Kidney capillary endothelial cell (primary cell): Measurements from ENCODE around the gene RANBP3.
A peak's percentile ranks its signal among the peaks of the same experiment; 100 is the strongest.
"Not testable (repeated sequence)": the region's sequence is repeated elsewhere in the genome, so short reads cannot be mapped to it uniquely, and the experiment has no call there.

ENCODE experiments used
- DNase-seq: peaks from one replicate; pipeline ENCODE4 v3.0.0-alpha.2; 2018; ENCODE audit warnings: low spot score

RANBP3 gene

DNA sequence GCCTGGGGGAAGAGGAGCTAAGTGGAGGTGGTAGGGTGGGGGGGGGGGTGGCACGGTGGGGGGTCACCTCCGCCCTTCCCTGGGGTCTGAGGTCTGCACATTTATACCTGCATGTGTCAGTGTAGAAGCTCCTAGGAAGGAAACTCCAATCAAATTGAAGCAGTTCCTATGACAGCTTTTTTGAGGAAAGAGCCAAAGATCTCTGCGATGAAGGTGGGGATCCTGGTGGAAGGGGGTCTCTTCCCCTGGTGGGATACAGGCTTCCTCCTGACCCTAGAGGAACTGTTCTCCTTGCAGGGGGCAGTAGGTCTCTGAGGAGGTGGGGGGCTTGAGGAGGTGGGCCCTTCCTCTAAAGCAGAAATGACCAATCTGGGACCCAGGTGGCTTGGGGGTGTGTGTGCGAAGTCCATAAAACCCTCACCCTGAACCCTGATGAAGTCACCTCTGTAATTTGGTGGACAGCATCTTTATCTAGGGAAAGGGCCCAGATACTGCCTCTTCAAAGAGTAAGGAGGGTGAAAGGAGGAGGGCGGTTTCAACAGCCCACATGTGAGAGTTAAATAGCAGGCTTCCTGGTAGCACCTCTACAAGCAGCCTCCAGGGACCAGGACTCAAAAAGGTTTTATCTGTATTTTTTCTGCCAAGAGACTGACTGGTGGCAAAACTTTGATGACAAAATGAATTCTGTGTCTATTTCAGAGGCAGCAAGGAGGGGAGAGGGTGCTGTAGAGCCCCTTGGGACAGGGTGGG, 12.9 kb downstream of the RANBP3 start:
- DNase-seq: no peak

DNA sequence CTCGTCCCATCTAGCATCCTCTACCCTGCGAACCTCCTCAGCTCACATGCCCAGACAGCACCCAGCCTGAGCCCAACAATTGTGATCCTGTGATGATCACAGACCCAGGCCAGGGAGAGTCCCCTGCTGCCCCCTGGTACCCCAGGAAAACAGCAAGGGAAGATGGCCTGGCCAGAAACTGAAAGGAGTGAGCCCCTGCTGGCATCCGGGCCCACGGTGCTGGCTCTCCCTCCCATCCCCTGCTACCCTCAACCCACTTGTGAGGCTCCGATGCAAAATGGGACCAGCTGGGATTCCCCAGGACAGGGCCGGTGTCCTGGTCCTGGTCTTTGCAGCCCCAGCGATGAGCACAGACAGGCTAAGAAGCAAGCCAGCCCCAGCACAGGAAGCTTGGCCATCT, 14.1 kb downstream of the RANBP3 start:
- no peak for DNase-seq

DNA sequence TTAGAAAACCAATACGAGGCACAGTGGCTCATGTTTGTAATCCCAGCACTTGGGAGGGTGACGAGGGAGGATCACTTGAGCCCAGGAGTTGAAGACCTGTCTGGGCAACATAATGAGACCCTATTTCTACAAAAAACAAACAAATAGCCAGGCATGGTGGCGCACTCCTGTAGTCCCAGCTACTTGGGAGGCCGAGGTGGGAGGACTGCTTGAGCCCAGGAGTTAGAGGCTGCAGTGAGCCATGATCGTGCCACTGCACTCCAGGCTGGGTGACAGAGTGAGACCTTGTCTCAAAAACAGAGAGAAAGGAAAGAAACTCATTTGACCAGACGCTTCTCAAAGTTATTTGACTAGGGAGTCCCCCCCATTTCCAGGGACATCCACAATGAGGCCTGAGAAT, 14.7 kb downstream of the RANBP3 start:
- not testable (repeated sequence) for DNase-seq

DNA sequence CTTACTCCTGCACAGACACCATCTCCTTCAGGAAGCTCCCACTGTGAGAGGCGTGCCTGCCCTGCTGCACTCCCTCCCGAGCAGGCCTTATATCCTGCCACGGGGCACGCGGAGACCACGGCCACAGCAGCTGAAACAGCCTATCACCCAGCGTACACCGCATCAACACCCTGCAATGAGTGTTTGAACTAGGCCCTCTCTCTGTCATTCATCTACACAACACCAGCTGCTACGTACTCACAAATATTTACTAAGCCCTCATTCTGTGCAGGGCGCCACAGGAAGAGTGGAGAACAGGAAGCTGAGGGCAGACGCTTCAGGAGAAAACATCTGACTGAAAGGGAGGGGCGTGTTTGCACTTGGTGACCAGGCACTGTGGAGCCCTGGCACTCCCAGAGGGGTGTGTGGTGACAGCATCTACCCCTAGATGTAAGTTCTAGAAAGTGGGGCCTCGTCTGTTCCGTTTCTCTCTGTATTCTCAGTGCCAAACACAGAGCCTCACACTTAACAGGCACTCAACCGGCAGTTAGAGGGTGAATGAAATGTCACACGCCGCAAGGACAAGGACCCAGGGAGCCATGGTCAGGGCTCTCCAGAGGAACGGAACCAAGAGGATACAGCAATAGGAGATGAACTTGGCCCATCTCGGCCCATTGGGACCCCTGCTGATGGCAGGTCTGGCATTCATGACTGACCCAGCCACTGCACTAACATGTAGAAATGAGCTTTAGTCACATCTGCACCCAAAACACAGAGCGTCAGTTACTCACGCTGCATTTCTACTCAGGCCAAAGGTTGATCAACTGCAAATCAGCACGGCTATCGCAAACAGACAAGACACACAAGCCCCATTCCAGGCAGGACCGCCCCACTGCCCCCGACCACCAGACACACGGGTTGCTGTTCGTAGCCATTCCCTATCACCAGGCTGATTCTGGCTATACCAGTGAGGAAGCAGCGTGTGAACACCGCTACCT, 15.7 kb downstream of the RANBP3 start:
- DNase-seq: peak; percentile 76

DNA sequence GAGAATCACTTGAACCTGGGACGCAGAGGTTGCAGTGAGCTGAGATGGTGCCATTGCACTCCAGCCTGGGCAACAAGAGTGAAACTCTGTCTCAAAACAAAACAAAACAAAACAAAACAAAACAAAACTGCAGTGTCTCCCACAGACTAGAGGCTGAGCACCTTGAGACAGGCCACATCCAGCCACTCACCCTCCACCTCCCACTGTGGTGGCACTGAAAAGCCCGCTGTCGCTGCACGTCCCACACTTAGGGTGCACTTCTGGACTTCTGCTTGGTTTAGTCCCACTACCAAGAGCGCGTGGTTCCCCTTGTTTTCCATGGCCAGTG, 16.3 kb downstream of the RANBP3 start:
- DNase-seq: not testable (repeated sequence)

DNA sequence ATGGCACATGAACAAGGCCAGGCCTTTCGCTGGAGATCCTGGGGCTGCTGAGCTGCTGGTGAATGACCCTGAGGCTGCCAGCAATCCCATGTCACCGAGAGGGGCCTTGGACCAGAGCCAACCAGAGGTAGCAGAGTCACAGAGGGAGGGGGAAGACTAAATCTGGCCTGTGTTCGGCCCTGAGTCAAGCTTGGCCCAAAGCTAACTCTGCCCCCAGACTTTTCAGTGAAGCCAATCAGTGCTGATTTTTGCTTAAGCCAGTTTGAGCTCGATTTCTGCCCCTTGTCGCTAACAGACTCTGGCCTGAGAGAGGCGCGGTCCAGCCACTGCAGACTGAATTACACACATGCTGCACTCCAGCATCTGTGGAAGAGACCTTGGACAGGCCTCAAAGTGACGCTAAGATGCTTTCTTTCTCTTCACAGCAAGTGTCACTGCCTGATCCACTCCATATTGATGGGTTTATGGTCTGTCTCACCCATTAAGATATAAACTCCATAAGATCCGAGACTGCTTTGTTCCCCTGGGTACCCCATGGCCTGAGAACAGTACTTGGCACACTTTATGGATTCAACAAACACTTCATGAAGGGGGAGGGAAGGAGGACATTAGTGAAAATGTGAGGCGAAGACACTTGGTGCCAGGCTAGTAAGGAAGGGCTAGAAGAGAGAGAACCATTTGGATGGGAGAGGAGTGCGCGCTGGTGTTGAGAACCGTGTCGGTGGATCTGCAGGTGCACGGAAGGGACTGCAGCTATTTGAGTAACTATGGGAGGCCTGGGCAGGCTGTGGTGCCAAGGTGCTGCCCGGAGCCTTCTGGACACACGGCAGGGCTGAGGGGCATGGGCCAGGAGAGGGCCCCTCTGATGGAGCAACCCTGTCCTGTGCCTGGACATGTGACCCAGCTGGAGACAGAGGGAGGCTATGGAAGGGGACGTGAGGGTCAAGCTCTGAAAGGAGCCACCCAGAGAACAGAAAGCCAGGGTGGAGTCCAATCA, 17.6 kb downstream of the RANBP3 start:
- DNase-seq: no peak

DNA sequence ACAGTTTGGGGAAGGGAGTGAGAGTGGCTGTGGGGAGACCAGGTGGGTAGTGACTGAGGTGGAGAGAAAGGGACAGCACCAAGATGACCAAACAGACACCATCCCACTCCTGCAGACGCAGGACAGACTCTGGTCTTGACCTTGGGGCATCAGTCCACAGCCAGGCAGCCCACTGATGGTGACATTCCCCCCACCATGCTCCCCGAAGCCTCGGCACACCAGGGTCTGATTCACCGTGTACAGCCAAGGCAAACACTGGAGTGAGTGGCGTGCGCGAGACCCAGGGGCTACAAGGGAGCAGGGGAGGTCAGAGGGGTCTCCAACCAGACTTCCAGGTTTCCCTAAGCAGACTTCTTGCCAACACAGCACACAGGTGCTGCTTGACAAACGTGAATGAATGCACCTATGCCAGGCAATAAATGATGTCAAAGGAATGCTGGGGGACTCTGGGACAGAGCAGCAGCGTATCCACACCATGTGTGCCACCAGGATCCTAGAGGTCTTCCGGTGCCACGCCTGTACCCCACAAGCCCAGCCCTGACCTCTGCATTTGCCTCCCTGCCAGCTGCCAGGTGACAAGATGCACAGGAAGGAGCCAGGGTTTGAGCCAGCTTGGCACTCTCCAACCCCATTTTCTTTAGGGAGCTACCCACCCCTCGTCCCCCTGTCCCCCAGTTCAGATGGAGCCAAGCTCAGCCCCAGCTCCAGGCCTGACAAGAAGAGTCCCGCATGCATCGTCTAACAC, 18.5 kb downstream of the RANBP3 start:
- no peak for DNase-seq

DNA sequence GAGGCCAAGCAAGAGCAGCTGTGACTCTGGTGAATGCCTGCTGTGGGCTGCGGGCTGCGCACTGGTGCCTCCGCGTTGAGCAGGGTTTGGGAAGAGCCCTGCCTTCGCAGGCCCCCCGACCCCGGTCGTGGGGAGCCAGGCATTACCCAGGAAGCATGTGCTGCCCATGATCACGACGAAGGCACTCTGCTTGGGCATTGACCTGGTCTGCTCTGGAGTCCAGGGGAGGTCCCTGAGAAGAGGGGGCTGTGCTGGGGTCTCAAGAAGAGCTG, 19.2 kb downstream of the RANBP3 start:
- no peak for DNase-seq

DNA sequence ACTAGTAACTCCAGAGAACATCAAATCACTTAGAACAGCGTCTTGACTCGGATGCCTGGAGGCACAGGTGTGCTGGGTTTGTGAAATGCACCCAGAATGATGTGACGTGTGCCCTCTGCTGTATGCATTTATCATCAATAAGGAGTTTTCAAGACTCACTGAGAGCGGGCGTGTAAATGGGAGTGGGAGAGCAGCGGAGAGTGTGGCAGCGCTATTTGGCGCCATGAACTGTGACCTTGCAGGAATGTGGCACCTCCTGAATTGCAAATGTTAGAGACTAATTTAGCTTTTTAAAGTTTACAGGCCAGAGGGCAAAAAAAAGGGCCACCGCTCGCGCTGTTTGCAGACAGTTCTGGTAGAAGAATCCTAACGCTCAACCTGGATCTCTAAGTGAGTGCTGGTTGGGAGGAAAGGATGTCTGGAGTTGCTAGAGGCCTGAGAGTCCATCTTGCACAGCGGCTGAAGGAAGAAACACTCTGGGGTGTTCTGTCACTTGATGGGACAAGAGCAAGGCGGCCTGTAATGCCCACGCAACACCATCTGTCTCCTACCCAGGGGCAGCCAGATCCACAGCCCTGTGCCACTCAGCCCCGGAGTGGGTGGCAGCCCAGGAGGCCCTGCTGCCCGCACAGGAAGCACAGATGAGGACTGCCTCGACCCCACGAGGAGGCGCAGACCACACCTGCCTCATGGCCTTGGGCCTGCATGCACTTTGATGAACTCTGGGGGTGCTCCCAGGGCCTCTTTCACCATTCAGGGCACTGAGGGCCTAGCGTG, 19.7 kb downstream of the RANBP3 start:
- no peak for DNase-seq

DNA sequence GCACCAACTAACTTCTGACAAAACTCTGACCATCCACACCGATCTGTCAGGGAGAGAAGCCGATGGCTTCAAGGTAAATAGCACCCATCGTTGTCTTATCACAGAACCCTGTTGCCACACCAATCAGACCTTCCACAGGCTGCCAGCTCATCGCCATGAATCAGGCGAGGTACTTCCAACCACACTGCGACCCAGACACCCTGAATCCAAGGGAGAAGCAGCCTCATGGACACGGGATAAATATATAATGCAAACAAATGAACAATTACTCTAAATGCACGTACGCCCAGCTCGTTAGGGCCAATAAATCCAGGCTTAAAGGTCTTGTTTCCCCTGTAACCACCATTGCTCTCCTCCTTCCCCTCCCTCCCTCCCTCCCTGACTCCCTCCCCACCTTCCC, 20.8 kb downstream of the RANBP3 start:
- no peak for DNase-seq

DNA sequence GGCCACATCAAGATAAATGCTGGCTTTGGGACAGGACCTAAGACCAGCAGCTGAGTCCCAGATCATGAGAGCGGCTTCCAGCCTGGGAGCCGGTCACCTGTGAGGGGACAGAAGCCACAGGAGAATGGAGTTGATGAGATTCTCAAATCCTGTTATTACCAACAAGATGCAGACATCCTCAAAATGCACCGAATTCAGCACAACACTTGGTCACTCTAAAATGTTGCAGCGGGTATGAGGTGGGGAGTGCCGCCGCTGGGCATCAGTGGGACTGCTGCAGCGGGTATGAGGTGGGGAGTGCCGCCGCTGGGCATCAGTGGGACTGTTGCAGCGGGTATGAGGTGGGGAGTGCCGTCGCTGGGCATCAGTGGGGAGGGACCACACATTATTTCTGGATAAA, 21.2 kb downstream of the RANBP3 start:
- no peak for DNase-seq

DNA sequence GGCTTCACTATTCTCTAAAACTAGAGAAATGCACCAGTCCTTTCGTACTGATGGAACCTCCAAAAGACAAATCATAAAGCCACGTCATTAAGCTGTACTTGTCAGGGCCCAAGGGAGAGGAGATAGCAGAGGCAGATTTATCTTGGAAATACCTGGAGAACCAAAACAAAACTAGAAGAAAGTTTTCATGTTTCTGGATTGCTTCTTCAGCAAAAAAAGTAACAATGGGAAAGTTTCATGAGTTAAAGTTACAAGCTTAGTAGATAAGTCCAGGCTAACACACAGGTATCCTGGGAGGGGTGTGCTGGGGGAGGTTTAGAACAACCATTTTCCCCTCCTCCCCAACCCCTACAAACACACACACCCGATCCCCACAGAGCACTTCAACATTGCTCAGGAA, 21.6 kb downstream of the RANBP3 start:
- no peak for DNase-seq

DNA sequence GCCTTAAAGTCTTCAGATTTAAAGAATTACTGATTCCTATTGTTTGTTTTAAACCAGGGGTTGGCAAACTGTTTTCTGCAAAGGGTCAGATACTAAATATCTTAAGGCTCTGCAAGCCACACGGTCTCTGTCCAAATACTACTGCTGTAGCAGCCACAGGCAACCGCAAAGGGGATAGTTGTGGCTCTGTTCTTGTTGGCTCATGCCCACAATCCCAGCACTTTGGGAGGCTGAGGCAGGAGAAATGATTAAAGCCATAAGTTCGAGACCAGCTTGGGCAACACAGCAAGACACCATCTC, 22.4 kb downstream of the RANBP3 start:
- DNase-seq: no peak

DNA sequence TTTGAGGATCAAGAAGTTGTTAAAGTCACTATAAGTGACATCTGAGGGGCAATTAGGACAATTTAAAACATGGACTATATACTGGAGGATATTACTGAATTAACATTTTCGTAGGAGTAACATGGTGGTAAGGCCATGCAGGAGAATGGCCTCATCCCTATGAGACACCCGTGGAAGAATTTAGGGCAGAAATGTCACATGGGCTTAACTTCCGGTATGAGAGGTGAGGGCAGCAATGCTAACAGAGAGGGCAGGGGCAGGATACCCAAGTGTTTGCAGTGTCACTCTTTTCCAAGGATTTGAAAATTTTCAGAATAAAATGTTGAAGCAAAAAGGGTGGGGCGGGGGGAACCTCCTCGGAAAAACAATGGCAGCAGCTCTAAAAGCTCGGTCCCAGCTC, 23.6 kb downstream of the RANBP3 start:
- no peak for DNase-seq

DNA sequence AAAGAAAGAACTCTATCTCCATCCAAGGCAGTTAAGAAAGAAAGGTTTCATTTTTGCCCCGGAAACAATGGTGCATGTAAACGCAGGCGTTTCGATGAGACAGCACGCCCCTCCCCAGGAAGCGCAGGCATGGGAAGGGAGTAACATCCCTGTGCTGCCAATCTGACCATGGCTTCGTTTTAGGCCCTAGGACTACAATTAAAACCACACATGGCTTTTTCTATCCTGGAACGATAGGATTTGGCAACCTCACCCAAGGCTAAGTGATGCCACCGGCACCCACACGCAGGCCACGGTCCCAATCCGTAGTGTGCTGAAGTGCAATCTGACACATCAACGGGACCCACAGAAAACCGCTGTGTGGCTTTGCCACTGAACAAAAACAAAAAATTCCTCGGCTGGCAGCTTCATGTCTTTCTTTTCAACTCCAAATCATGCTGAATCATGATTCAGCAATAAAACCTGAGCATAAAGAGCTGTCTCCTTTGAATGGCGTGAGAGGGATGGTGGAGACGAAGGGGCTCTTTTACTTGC, 24.2 kb downstream of the RANBP3 start:
- DNase-seq: no peak

DNA sequence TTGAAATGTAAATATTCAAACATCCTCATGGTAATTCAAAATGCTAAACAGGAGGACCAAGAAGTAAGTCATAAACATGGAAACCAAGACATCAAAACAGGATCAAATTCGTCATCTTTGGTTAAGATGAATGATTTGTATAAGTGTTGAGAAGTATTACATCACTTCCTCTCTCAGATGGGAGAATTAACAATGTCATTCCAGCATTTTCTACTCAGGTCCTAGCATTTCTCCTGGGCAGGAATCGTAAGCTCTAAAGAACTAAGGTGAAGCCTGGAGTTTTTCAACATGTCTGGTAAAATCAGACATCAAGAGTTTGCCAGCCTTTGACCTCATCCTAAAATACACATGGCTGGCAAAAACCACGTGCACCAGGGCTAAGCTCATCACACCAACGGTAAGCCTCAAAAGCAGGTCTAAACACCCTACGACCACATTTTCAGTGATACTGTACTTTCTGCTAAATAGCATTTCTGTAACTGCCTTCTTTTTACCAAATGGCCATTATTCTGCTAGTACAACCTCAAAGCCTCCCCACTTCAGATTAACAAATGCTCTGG, 24.8 kb downstream of the RANBP3 start:
- DNase-seq: peak; percentile 52

DNA sequence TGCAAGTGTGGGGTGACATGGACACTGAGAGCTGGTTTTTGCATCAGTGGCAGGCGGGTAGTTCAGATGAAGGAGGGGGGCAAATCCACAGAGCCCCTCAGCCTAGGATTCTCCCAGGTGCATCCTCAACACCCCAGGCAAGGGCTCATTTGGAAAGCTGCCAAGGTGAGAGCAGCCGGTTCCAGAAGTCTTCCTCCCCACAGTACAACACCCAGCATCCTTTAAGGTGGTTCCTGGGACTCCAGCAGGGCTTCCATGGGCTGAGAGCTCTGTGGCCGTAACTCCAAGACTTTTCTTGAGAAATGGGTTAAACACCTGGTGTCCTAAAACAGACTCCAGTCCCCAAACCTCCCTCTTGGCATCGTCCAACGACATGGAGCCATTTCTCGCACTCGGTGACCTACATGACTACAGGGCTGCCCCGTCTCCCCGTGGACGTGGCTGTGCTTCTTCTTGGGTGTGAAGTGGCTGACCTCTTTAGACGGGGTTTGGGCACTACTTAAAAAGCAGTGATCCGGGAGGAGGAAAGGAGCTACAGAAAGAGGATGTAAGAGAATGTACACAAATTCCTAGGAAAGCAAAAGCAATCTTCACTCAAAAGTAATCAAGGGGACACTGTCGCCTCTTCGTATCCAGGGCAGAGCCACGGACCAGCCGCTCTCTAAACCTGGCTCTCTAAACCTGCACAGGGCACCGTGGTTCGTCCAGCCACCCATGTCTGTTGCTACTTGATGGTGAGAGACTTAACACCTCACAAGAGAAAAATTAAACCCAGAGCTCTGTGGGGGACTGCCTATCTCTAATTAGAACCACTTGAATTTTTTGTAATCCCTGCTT, 25.5 kb downstream of the RANBP3 start:
- DNase-seq: no peak

DNA sequence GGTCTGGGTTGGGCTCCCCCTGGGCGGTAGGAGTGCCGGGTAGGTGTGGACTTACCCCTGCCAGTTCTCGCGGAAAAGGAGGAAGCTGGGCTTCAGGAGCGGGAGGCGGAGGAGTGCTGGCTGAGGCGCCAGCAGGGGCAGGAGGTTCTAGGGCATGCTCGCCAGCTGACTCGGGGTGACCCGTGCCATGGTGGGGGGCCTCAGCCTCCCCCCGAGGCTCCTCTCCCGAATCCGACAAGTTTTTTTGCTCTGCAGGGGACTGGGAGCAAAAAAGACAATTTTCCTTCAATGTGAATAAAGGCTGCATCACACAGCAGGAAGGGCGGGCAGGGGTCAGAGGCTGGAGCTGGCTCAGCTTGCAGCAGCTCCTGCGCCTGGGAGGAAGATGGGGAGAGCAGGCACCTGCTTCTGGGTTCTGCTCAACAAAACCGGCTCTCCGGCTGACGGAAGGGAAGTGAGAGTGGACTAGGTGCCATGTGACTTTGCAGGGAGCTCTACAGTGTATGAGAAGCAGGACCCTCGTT, 26.5 kb downstream of the RANBP3 start:
- DNase-seq: no peak

DNA sequence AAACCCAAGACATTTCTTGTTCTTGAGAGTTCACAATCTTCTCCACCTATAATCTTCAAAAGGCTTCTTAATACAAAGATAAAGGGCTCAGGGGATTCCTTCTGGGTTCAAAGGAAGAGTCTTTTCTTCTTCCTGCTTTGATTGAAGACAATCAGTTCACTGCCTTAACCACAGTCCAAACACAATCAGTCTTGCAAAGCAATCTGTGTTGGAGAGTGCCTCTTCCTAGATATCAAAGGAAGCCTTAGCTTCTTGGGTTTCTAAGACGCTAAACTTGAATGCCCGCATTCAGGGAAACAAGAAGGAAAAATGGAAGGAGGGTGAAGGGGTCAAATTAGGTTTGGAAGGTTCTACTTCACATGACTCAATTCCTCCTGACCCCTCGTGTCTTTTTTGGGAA, 27.2 kb downstream of the RANBP3 start:
- no peak for DNase-seq
